Right renal pelvis (tissue), 4 donors: ENCODE measurements around the gene FAM180A. TPM values are rescaled to one million over a fixed set of nuclear protein-coding genes. Genes with fewer than 3 reads are reported as not detected.

Experiments used
- DNase-seq, 4 donors: peaks; one replicate each; pipeline ENCODE4 v3.0.0-alpha.2; 2013; ENCODE audit warnings: low read depth in 4 of 4, low spot score in 3 of 4, missing footprints in 1 of 4
- polyA plus RNA-seq, 4 donors: library from polyadenylated mRNA; unstranded; fragments of 120-200 nt; gene quantifications; one replicate each; pipeline ENCODE4 v1.2.1, GENCODE V29; 2013; ENCODE audit not compliant: insufficient read length in 4 of 4

The FAM180A gene
- polyA plus RNA-seq, 4 donors, result 0.06 TPM; not detected in 3

- peak in 1 of 4 donors; percentile 8 for DNase-seq
Observed at GRCh38 chr7:135772639-135773222, 24.1 kb upstream of the FAM180A start.

GRCh38 chr7:135771961-135772638, 23.5 kb upstream of the FAM180A start:
- DNase-seq, result no peak

GRCh38 chr7:135771051-135771450, 22.4 kb upstream of the FAM180A start:
- no peak for DNase-seq

GRCh38 chr7:135770139-135770710, 21.6 kb upstream of the FAM180A start:
- DNase-seq, result no peak

GRCh38 chr7:135769005-135769802, 20.6 kb upstream of the FAM180A start:
- DNase-seq, result no peak

- no peak for DNase-seq
Observed at GRCh38 chr7:135768467-135768866, 19.9 kb upstream of the FAM180A start.

- DNase-seq, result no peak
Observed at GRCh38 chr7:135768064-135768463, 19.5 kb upstream of the FAM180A start.

GRCh38 chr7:135763261-135763660, 14.6 kb upstream of the FAM180A start:
- DNase-seq, result no peak

- no peak for DNase-seq
Observed at GRCh38 chr7:135761751-135762488, 13.3 kb upstream of the FAM180A start.

GRCh38 chr7:135759532-135759931, 10.9 kb upstream of the FAM180A start:
- no peak for DNase-seq

- no peak for DNase-seq
Observed at GRCh38 chr7:135758531-135758932, 9.9 kb upstream of the FAM180A start.

- DNase-seq, result no peak
Observed at GRCh38 chr7:135757719-135758411, 9.3 kb upstream of the FAM180A start.

- no peak for DNase-seq
Observed at GRCh38 chr7:135756191-135756590, 7.6 kb upstream of the FAM180A start.

- DNase-seq, result no peak
Observed at GRCh38 chr7:135755351-135755753, 6.7 kb upstream of the FAM180A start.

- no peak for DNase-seq
Observed at GRCh38 chr7:135753616-135754413, 5.2 kb upstream of the FAM180A start.

GRCh38 chr7:135747366-135747765, 1.2 kb downstream of the FAM180A start:
- no peak for DNase-seq

- DNase-seq, result no peak
Observed at GRCh38 chr7:135745703-135746312, 2.8 kb downstream of the FAM180A start.

- DNase-seq, result no peak
Observed at GRCh38 chr7:135744938-135745702, 3.5 kb downstream of the FAM180A start.
